Thymus (tissue), 11 donors: ENCODE data around the gene KRT86. TPM values are rescaled to one million over a fixed set of nuclear protein-coding genes. Genes with fewer than 3 reads are reported as not detected.

Source experiments
- DNase-seq, 9 donors: peaks; one replicate each; pipeline ENCODE4 v3.0.0-alpha.2; 2013; ENCODE audit warnings: low spot score in 9 of 9, low read depth in 6 of 9, missing footprints in 1 of 9
- H3K27ac ChIP-seq, 2 donors: one replicate each; pipeline ENCODE4 v1.5.1; 2013; ENCODE audit warnings: control low read depth in 1 of 2, low read depth in 1 of 2, low read length in 1 of 2, mild to moderate bottlenecking in 1 of 2, moderate library complexity in 1 of 2
- H3K27me3 ChIP-seq, 2 donors: one replicate each; pipeline ENCODE4 v1.5.1; 2013; ENCODE audit warnings: low read length in 1 of 2; ENCODE audit not compliant: control insufficient read depth in 2 of 2, insufficient read depth in 1 of 2
- H3K36me3 ChIP-seq, 2 donors: one replicate each; pipeline ENCODE4 v1.5.1; 2013; ENCODE audit warnings: low read length in 1 of 2, mild to moderate bottlenecking in 1 of 2, moderate library complexity in 1 of 2; ENCODE audit not compliant: control insufficient read depth in 2 of 2, insufficient read depth in 2 of 2
- H3K4me1 ChIP-seq, 2 donors: one replicate each; pipeline ENCODE4 v1.5.1; 2013; ENCODE audit warnings: low read length in 2 of 2; ENCODE audit not compliant: control insufficient read depth in 2 of 2, insufficient read depth in 2 of 2
- H3K4me3 ChIP-seq, 2 donors: one replicate each; pipeline ENCODE4 v1.5.1; 2013; ENCODE audit warnings: low read length in 2 of 2, control low read depth in 1 of 2, mild to moderate bottlenecking in 1 of 2
- H3K9me3 ChIP-seq, 2 donors: one replicate each; pipeline ENCODE4 v1.5.1; 2013; ENCODE audit warnings: low read length in 1 of 2, mild to moderate bottlenecking in 1 of 2; ENCODE audit not compliant: control insufficient read depth in 2 of 2, insufficient read depth in 1 of 2
- WGBS: extraction: QIAGEN DNeasy Blood & Tissue Kit; methylation state at CpG from one replicate; pipeline ENCODE4 v1.1.7; 2013; 5-methylcytosine and 5-hydroxymethylcytosine counted together
- polyA plus RNA-seq: library from polyadenylated mRNA; stranded (reverse); fragments of 200-250 nt; gene quantifications from one replicate; pipeline ENCODE4 v1.2.3, GENCODE V29; 2013
- total RNA-seq: library from RNA; stranded (reverse); fragments of 120-200 nt; gene quantifications from one replicate; pipeline ENCODE4 v1.2.4, GENCODE V29; 2013
- donor health status: healthy.

The KRT86 gene
- total and polyA plus RNA-seq, 2 donors, result 0.42 to 1.4 TPM

DNA sequence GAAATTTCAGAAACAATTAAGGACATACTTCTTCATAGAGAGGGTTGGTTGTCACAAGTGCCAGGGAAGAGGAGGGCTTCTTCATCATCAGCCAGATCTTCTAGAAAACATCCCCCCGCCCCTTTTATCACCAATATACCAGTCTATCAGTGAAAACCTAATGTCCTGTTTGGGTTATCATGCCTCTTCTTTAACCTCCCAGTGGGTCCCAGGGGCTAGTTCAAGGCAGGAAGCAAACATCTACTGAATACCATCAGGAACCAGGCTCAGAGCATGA lies 13.3 kb upstream of the KRT86 start:
- Histone ChIP-seq H3K4me3 (no peak overlapping the region), H3K27ac (no peak overlapping the region), H3K27me3 (peaks cover 29 to 69% of the 10 kb centered on the region in 2 donors), H3K36me3 (no peaks in the 10 kb centered on the region), H3K4me1 (peaks cover 0 to 2% of the 10 kb centered on the region in 2 donors), H3K9me3 (peaks cover 0 to 1% of the 10 kb centered on the region in 2 donors)
- WGBS, result 88% methylated on average over 1 of the region's 1 CpG
- no peak for DNase-seq

DNA sequence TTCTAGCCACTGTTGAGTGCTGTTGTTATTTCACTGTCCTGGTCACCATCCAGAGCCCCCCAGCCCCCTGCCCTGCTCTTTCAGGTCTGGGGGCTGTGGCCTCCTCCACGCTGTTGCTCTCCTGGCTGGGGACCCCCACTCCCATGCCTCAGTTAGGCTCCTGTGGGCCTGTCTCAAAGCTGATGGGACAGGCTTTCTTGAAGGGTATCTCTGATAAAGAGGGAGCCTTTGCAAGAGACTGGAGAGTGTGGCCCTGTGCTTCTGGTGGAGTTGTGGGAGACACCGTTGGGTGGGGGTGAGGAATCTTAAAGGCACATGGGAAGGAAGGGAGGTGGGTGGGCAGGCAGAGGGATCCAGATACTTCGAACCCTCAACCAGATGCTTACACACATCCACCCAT lies 12.2 kb upstream of the KRT86 start:
- Histone ChIP-seq H3K4me1 (peaks cover 0 to 2% of the 10 kb centered on the region in 2 donors), H3K27ac (no peak overlapping the region), H3K36me3 (no peaks in the 10 kb centered on the region), H3K9me3 (peaks cover 0 to 1% of the 10 kb centered on the region in 2 donors), H3K27me3 (peaks cover 28 to 58% of the 10 kb centered on the region in 2 donors), H3K4me3 (no peak overlapping the region)
- DNase-seq, result no peak
- 84% methylated on average over 3 of the region's 3 CpGs for WGBS

DNA sequence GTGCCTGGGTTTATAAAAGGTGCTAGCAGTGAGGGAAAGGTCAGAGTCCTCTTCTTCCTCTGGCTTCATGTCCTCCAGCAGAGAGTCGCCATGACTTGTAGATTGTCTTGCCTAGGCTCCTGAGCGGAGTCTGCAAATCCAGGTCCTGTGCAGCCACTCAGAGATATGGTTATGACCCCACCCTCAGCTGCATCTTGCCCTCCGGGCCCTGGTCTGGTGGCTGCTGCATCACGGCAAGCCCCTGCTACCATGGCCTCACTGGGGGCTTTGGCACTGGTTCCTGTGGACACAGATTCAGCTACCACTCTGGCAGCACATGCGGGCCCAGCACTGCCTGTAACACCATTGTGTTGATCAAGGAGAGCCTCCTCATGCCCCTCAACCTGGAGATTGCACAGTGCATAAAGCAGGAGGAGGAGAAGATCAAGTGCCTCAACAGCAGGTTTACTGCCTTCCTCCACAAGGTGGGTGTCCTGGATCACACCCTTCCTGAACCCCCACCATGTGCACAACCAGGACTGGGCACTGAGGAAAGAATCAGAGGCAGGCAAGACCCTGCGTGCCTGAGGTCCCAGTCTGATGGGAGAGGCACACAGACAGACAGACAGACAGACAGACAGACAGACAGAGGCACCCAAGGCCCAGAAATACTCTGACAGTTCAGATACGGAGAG lies 10.5 kb upstream of the KRT86 start:
- DNase-seq, result no peak
- Histone ChIP-seq H3K9me3 (peaks cover 0 to 1% of the 10 kb centered on the region in 2 donors), H3K36me3 (no peaks in the 10 kb centered on the region), H3K27me3 (peaks cover 12 to 42% of the 10 kb centered on the region in 2 donors), H3K4me1 (no peaks in the 10 kb centered on the region), H3K4me3 (no peak overlapping the region), H3K27ac (no peak overlapping the region)
- WGBS, result 92% methylated on average over 7 of the region's 7 CpGs

DNA sequence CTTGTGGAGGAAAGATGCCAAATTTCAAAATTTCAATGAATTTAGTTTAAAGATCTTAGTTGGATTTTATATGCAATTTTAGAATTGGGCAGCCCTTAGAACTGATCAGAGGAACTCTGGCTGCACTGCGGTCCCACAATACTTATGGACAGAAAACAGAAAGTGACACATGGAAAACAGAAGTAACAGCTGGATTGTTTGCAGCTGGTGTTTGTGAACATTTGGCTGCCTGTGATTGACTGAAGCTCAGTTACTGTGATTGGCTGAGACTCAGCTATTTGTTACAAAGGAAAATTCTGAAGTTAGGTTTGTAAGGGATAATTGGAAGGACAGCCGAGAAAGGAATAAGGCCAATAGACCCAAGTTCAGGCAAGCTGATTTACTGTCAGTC lies 10.0 kb upstream of the KRT86 start:
- H3K27ac ChIP-seq, result no peak overlapping the region
- peaks cover 0 to under 1% of the 10 kb centered on the region in 2 donors for H3K9me3 ChIP-seq
- H3K27me3 ChIP-seq, result peaks cover 7 to 36% of the 10 kb centered on the region in 2 donors
- no peak for DNase-seq
- H3K4me1 ChIP-seq, result no peaks in the 10 kb centered on the region
- H3K36me3 ChIP-seq, result no peaks in the 10 kb centered on the region
- H3K4me3 ChIP-seq, result no peak overlapping the region
- 91% methylated on average over 2 of the region's 2 CpGs for WGBS

DNA sequence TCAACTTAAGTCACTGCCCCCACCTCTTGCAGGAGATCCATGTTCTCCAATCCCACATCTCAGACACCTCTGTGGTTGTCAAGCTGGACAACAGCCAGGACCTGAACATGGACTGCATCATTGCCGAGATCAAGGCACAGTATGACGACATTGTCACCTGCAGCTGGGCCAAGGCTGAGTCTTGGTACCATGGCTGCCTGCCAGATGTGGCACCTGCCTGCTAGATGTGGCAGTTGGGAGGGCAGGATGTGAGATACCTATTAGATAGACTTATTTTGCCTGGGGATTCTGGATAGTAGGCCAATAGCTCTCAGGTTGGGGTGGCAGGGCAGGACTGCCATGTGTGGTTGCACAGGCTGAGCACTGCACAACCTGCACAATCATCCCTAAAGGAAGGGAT lies 7.9 kb upstream of the KRT86 start:
- H3K4me3 ChIP-seq, result no peak overlapping the region
- H3K27me3 ChIP-seq, result peaks cover 0 to 22% of the 10 kb centered on the region in 2 donors
- H3K9me3 ChIP-seq, result no peaks in the 10 kb centered on the region
- no peak overlapping the region for H3K27ac ChIP-seq
- 86% methylated on average over 2 of the region's 2 CpGs for WGBS
- H3K36me3 ChIP-seq, result no peaks in the 10 kb centered on the region
- H3K4me1 ChIP-seq, result no peaks in the 10 kb centered on the region
- no peak for DNase-seq

DNA sequence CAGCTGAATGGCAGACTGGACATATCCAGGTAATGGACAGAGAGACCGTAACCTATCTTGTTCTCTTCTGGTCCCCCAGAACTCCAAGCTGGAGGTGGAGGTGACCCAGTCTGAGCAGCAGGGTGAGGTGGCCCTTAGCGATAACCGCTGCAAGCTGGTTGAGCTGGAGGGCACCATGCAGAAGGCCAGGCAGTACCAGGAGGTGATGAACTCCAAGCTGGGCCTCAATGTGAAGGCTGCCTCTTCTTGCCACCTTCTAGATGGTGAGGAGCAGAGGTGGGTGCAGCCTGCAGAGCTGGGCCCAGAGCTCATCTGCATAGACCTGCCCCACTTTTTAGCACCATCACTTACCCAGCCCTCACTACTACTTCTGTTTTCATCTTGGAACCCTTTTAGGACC lies 7.2 kb upstream of the KRT86 start:
- Histone ChIP-seq H3K4me3 (no peak overlapping the region), H3K4me1 (no peaks in the 10 kb centered on the region), H3K27ac (no peak overlapping the region), H3K36me3 (no peaks in the 10 kb centered on the region), H3K9me3 (no peaks in the 10 kb centered on the region), H3K27me3 (peaks cover 0 to 15% of the 10 kb centered on the region in 2 donors)
- 98% methylated on average over 3 of the region's 3 CpGs for WGBS
- DNase-seq, result no peak

DNA sequence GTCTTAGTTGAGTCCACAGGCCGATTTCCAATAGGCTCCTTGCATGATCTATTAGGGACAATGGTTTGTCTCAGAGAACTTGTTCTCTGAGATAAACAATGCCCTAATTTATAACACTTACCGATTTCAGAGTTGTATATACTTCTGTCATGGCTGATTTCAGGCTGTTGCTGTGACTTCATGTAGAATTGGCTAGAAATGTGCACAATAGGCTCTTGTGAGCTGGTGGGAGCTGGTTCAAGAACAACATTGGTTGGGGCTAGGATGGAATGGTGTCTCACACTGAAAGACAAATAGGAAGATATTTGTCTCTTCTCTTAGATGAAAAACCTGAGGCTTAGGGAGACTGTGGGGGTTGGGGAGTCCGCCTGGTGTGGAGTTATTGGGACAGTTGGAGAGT lies 6.7 kb upstream of the KRT86 start:
- DNase-seq, result no peak
- Histone ChIP-seq H3K36me3 (no peaks in the 10 kb centered on the region), H3K27me3 (peaks cover 0 to 13% of the 10 kb centered on the region in 2 donors), H3K9me3 (no peaks in the 10 kb centered on the region), H3K4me3 (no peak overlapping the region), H3K27ac (no peak overlapping the region), H3K4me1 (no peaks in the 10 kb centered on the region)
- WGBS, result 93% methylated on average over 3 of the region's 3 CpGs

DNA sequence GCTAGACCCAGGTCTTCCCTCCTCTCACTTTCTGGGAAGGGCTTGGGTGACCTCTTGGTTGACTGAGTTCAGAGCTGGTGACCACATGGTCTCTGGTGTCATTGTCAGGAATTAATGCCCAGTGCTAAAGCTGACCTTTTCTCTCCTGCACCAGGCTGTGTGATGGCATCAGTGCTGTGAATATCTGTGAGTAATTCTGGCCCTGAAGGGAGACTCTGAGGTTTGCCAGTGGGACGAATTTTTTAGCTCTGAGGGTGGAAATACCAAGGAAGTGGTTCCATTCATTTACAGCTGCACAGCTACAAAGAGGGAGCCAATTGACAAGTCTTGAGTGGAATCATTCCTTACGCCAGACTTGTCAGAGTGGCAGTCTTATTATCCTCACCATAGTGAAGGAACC lies 6.2 kb upstream of the KRT86 start:
- 88% methylated on average over 2 of the region's 2 CpGs for WGBS
- no peak for DNase-seq
- peaks cover 0 to 11% of the 10 kb centered on the region in 2 donors for H3K27me3 ChIP-seq
- no peaks in the 10 kb centered on the region for H3K9me3 ChIP-seq
- H3K4me1 ChIP-seq, result no peaks in the 10 kb centered on the region
- H3K4me3 ChIP-seq, result no peak overlapping the region
- H3K36me3 ChIP-seq, result no peaks in the 10 kb centered on the region
- H3K27ac ChIP-seq, result no peak overlapping the region

DNA sequence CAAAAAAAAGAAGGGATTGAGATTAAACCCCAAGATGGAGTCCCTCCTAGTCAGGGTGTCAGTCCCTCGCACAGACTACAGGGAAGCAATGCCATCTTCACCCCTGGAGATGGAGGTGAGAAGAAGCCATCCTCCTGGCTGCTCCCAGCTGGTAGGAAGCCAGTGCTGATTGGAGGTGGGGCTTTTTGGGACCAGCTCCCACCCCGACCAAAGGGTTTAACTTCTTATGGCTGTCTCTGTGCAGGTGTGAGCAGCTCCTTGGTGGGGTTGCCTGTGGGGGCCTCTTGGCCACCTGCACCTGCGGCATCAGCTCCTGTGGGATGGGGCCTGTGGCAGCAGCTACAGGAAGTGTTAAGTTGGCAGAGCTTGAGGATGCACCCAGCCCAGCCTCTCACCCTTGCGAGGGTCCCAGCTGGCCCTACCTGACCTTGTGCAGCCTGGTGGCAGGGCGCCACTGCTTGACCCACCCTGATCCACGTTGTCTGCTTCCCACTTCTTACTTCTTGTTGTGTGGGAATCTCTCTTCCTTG lies 3.8 kb upstream of the KRT86 start:
- Histone ChIP-seq H3K36me3 (no peaks in the 10 kb centered on the region), H3K4me1 (no peaks in the 10 kb centered on the region), H3K27me3 (peaks cover 0 to 18% of the 10 kb centered on the region in 2 donors), H3K27ac (no peak overlapping the region), H3K4me3 (no peak overlapping the region), H3K9me3 (no peaks in the 10 kb centered on the region)
- DNase-seq, result no peak
- WGBS, result 75% methylated on average over 6 of the region's 6 CpGs
